Measurements from ENCODE around the gene CDYL2. TPM values are rescaled to one million over a fixed set of nuclear protein-coding genes. Genes with fewer than 3 reads are reported as not detected.

The CDYL2 gene
- total RNA-seq, 4 donors from 2014 or later, result 0.83 to 6.5 (median 3.6) TPM

GRCh38 chr16:80720804-80721371 lies 83.5 kb downstream of the CDYL2 start:
- no peak for DNase-seq (ENCODE audit: extremely low spot score)
- intact Hi-C loops (cut with DNase I), result no loop called here
- Histone ChIP-seq H3K27ac (replicated peaks in 1 of 4) (no peak overlapping the region), H3K27me3 (no peaks in the 10 kb centered on the region), H3K9me3 (peaks cover 0 to 15% (median 12%) of the 10 kb centered on the region in 4 donors), H3K4me3 (no peak overlapping the region), H3K36me3 (no peaks in the 10 kb centered on the region), H3K4me1 (no peaks in the 10 kb centered on the region)
- TF ChIP-seq CTCF (IDR thresholded peaks at IDR 0.05) (no peak), POLR2AphosphoS5 (IDR thresholded peaks at IDR 0.05) (no peak), POLR2A (IDR thresholded peaks at IDR 0.05; ENCODE audit: low read depth) (no peak), EP300 (IDR thresholded peaks at IDR 0.05) (no peak)
- 84% methylated on average over 5 of the region's 5 CpGs for WGBS

- TF ChIP-seq POLR2AphosphoS5 (IDR thresholded peaks at IDR 0.05), result no peak
- no peak for TF ChIP-seq POLR2A (IDR thresholded peaks at IDR 0.05; ENCODE audit: low read depth)
- no peaks in the 10 kb centered on the region for H3K27me3 ChIP-seq
- no peak overlapping the region for H3K4me3 ChIP-seq
- no peak overlapping the region for H3K27ac ChIP-seq (replicated peaks in 1 of 4)
- H3K9me3 ChIP-seq, result peaks cover 0 to 15% (median 12%) of the 10 kb centered on the region in 4 donors
- H3K4me1 ChIP-seq, result no peaks in the 10 kb centered on the region
- intact Hi-C loops (cut with DNase I), result no loop called here
- no peak for DNase-seq (ENCODE audit: extremely low spot score)
- H3K36me3 ChIP-seq, result no peaks in the 10 kb centered on the region
- no CpG with 5 or more reads among the region's 2 CpGs for WGBS
Observed at GRCh38 chr16:80719573-80719972, 84.8 kb downstream of the CDYL2 start.

DNA sequence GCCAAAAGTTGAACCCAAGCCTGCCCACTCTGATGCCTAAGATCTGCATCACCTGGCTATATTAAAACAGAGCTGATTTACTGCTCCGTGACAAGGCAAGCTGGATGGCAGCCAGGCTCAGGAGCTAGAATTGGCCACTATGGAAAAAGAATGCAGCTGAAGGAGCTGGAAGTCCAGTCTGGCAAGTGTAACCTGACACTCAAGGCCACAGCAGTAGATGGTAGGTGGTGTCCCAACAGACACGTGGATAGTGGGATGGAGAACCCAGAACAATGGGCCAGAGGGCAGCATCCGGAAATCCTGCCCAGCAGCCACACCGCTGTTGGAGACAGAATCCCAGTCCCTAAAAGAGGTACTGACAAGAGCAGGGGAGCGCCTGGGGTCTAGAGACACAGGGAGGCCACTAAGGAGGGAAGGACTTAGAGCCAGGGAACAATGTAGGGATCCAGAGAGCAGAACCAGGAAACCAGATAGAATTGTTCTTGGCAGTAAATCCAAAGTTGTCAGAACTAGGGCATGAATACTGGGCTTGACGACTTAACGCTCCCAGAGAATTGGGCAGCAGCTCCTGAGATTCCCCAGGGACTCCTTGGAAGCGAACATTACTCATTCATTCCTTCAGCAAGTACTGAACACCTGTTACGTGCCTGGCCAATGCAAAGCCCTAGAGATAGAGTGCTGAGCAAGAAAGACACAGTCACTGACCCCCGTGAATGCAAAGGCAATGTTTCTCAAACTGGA lies 85.7 kb downstream of the CDYL2 start:
- peak; percentile 88 for DNase-seq (ENCODE audit: extremely low spot score)
- H3K4me1 ChIP-seq, result no peaks in the 10 kb centered on the region
- intact Hi-C loops (cut with DNase I), result no loop called here
- no peaks in the 10 kb centered on the region for H3K27me3 ChIP-seq
- H3K4me3 ChIP-seq, result no peak overlapping the region
- TF ChIP-seq CTCF (IDR thresholded peaks at IDR 0.05) (no peak), EP300 (IDR thresholded peaks at IDR 0.05) (no peak), POLR2A (IDR thresholded peaks at IDR 0.05; ENCODE audit: low read depth) (no peak), POLR2AphosphoS5 (IDR thresholded peaks at IDR 0.05) (no peak)
- WGBS, result 52% methylated on average over 9 of the region's 10 CpGs
- no peaks in the 10 kb centered on the region for H3K36me3 ChIP-seq
- H3K27ac ChIP-seq (replicated peaks in 1 of 4), result no peak overlapping the region
- H3K9me3 ChIP-seq, result peaks cover 0 to 20% (median 11%) of the 10 kb centered on the region in 4 donors

DNA sequence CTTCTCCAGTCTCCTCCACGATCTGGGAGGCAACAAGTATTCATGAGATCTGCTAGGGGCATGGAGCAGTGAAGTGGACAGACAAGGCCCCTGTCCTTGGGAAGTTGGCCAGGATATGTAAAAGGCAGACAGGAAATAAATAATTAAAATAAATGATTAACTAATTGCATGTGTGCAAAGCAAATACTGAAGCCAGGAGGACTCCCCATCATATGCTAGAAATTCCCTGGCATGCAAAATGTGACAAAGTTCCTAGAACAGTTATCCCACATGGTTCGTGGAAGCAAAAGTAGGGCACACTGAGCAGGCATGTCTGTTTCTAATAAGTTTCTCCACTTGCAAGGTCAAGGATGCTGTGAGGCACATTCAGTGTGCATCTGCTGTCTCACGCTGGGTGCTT lies 86.8 kb downstream of the CDYL2 start:
- H3K36me3 ChIP-seq, result no peaks in the 10 kb centered on the region
- TF ChIP-seq POLR2A (IDR thresholded peaks at IDR 0.05; ENCODE audit: low read depth) (no peak), POLR2AphosphoS5 (IDR thresholded peaks at IDR 0.05) (no peak), EP300 (IDR thresholded peaks at IDR 0.05) (no peak), CTCF (IDR thresholded peaks at IDR 0.05) (no peak)
- H3K27ac ChIP-seq (replicated peaks in 1 of 4), result no peak overlapping the region
- intact Hi-C loops (cut with DNase I), result no loop called here
- no peaks in the 10 kb centered on the region for H3K4me1 ChIP-seq
- peaks cover 0 to 15% (median 1%) of the 10 kb centered on the region in 4 donors for H3K9me3 ChIP-seq
- 79% methylated on average over 3 of the region's 3 CpGs for WGBS
- no peak overlapping the region for H3K4me3 ChIP-seq
- H3K27me3 ChIP-seq, result no peaks in the 10 kb centered on the region
- DNase-seq (ENCODE audit: extremely low spot score), result no peak

DNA sequence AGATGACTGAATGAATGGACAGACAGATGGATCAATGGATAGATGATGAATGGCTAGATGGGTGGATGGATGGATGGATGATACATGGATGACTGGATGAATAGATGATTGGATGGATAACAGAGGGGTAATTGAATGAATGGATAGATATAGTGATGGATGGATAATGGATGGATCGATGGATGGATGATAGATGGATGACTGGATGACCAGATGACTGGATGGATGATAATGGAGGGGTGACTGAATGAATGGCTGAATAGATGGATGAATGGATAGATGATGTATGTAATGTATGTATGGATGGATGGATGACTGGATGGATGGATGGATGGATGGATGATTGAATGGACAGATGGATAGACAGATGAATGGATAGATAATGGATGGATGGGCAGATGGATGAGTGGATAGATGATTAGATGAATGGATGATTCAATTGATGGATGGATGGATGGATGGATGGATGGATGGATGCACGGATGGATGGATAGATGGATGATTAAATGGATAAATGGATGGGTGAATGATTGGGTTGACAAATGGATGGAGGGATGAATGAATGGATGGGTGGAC lies 87.7 kb downstream of the CDYL2 start:
- peaks cover 0 to 9% (median 0%) of the 10 kb centered on the region in 4 donors for H3K9me3 ChIP-seq
- TF ChIP-seq EP300 (IDR thresholded peaks at IDR 0.05) (no peak), CTCF (IDR thresholded peaks at IDR 0.05) (no peak), POLR2A (IDR thresholded peaks at IDR 0.05; ENCODE audit: low read depth) (no peak), POLR2AphosphoS5 (IDR thresholded peaks at IDR 0.05) (no peak)
- no peak overlapping the region for H3K4me3 ChIP-seq
- WGBS, result 82% methylated on average over 2 of the region's 2 CpGs
- no peaks in the 10 kb centered on the region for H3K36me3 ChIP-seq
- DNase-seq (ENCODE audit: extremely low spot score), result no peak
- H3K4me1 ChIP-seq, result no peaks in the 10 kb centered on the region
- H3K27me3 ChIP-seq, result no peaks in the 10 kb centered on the region
- H3K27ac ChIP-seq (replicated peaks in 1 of 4), result no peak overlapping the region
- intact Hi-C loops (cut with DNase I), result no loop called here
